Lung (tissue), 12 donors: ENCODE measurements around the gene TMEM151B. TPM values are rescaled to one million over a fixed set of nuclear protein-coding genes. Genes with fewer than 3 reads are reported as not detected.

ENCODE experiments used
- ATAC-seq: fragments of 200-7000 bp; cut with Tn5 transposase; one replicate; pipeline ENCODE4 v1.9.1; 2020; ENCODE audit warnings: moderate number of reproducible peaks; ENCODE audit not compliant: insufficient read depth, low FRiP score
- DNase-seq, 3 donors: peaks; one replicate each; pipeline ENCODE4 v3.0.0-alpha.2; 2013 to 2017
- H3K27ac ChIP-seq, 2 donors: one replicate each; pipeline ENCODE4 v1.5.1; 2013; ENCODE audit warnings: mild to moderate bottlenecking in 2 of 2, moderate library complexity in 2 of 2, control low read depth in 1 of 2, inconsistent platforms in 1 of 2, low read depth in 1 of 2, low read length in 1 of 2
- H3K27me3 ChIP-seq, 3 donors: one replicate each; pipeline ENCODE4 v1.5.1; 2013; ENCODE audit warnings: low read length in 2 of 3; ENCODE audit not compliant: control insufficient read depth in 3 of 3, insufficient read depth in 3 of 3
- H3K36me3 ChIP-seq, 4 donors: one replicate each; pipeline ENCODE4 v1.5.1; 2013; ENCODE audit warnings: low read length in 4 of 4, mild to moderate bottlenecking in 1 of 4, moderate library complexity in 1 of 4; ENCODE audit not compliant: control insufficient read depth in 4 of 4, insufficient read depth in 4 of 4
- H3K4me1 ChIP-seq, 5 donors: one replicate each; pipeline ENCODE4 v1.5.1; 2013; ENCODE audit warnings: low read length in 5 of 5, mild to moderate bottlenecking in 2 of 5, moderate library complexity in 1 of 5; ENCODE audit not compliant: control insufficient read depth in 5 of 5, insufficient read depth in 5 of 5
- H3K4me3 ChIP-seq: one replicate; pipeline ENCODE4 v1.5.1; 2013; ENCODE audit warnings: mild to moderate bottlenecking, control low read depth, moderate library complexity
- H3K9ac ChIP-seq, 2 donors: one replicate each; pipeline ENCODE4 v1.5.1; 2013; ENCODE audit warnings: low read length in 2 of 2, control low read depth in 1 of 2; ENCODE audit not compliant: insufficient read depth in 1 of 2
- H3K9me3 ChIP-seq, 4 donors: one replicate each; pipeline ENCODE4 v1.5.1; 2013; ENCODE audit warnings: low read length in 3 of 4, mild to moderate bottlenecking in 1 of 4, moderate library complexity in 1 of 4; ENCODE audit not compliant: control insufficient read depth in 4 of 4, insufficient read depth in 3 of 4
- WGBS, 2 donors: extraction: QIAGEN DNeasy Blood & Tissue Kit; methylation state at CpG; one replicate each; pipeline ENCODE4 v1.1.7; 2013; 5-methylcytosine and 5-hydroxymethylcytosine counted together
- polyA plus RNA-seq, 2 donors: library from polyadenylated mRNA; stranded (reverse); fragments of 200-250 nt; gene quantifications; one replicate each; pipeline ENCODE4 v1.2.1, GENCODE V29; 2013
- total RNA-seq, 2 donors: library from RNA; depleted of rRNA in 1 of 2; stranded (reverse); fragments of >200 nt in 1 of 2; gene quantifications; one replicate each; pipeline ENCODE4 v1.2.1, GENCODE V29; 2014 to 2021
- TF ChIP-seq, protein P1 (sequence below): IDR thresholded peaks from 2 replicates; pipeline ENCODE4 v1.5.1; 2012; ENCODE audit warnings: mild to moderate bottlenecking; ENCODE audit errors: control extremely low read depth, extremely low read depth
- donor health status: control.
- donor health status: control.
- donor health status: Bipolar disorder and iron deficiency.
- donor health status: healthy.
- donor health status: DM: yes; HTN: yes; CAD: no.

The TMEM151B gene
- total and polyA plus RNA-seq, 4 donors: 0.02 to 0.21 (median 0.08) TPM

DNA sequence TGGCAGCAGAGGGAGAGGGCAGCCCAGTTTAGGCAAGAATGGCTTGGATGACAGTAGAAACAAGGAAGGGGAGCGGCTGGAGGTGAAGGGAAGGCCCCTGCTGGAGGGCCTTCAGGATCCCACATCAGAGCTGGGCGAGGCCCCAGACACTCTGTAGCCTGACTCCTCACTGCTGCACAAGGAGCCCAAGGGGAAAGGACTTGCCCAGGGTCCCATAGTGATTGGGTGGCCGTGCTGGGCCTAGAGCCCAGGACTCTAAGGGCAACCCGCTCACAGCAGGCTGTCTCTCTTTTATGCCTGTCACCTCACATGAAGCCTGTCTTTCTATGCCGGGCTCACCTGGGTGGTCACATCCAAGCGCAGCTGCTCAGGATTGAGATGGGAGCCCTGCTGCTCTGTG is 33.6 kb downstream of the TMEM151B start:
- Histone ChIP-seq H3K36me3 (peaks cover 0 to 74% (median 46%) of the 10 kb centered on the region in 4 donors), H3K4me3 (no peak overlapping the region), H3K9ac (no peak overlapping the region), H3K9me3 (peaks cover 0 to 2% (median 0%) of the 10 kb centered on the region in 4 donors), H3K27me3 (no peaks in the 10 kb centered on the region), H3K4me1 (no peaks in the 10 kb centered on the region), H3K27ac (no peak overlapping the region)
- WGBS, 2 donors: 92 to 94% methylated on average over 6 of the region's 6 CpGs
- ATAC-seq: no peak
- TF ChIP-seq, protein P1, sequence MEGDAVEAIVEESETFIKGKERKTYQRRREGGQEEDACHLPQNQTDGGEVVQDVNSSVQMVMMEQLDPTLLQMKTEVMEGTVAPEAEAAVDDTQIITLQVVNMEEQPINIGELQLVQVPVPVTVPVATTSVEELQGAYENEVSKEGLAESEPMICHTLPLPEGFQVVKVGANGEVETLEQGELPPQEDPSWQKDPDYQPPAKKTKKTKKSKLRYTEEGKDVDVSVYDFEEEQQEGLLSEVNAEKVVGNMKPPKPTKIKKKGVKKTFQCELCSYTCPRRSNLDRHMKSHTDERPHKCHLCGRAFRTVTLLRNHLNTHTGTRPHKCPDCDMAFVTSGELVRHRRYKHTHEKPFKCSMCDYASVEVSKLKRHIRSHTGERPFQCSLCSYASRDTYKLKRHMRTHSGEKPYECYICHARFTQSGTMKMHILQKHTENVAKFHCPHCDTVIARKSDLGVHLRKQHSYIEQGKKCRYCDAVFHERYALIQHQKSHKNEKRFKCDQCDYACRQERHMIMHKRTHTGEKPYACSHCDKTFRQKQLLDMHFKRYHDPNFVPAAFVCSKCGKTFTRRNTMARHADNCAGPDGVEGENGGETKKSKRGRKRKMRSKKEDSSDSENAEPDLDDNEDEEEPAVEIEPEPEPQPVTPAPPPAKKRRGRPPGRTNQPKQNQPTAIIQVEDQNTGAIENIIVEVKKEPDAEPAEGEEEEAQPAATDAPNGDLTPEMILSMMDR: no peak
- no peak for DNase-seq

DNA sequence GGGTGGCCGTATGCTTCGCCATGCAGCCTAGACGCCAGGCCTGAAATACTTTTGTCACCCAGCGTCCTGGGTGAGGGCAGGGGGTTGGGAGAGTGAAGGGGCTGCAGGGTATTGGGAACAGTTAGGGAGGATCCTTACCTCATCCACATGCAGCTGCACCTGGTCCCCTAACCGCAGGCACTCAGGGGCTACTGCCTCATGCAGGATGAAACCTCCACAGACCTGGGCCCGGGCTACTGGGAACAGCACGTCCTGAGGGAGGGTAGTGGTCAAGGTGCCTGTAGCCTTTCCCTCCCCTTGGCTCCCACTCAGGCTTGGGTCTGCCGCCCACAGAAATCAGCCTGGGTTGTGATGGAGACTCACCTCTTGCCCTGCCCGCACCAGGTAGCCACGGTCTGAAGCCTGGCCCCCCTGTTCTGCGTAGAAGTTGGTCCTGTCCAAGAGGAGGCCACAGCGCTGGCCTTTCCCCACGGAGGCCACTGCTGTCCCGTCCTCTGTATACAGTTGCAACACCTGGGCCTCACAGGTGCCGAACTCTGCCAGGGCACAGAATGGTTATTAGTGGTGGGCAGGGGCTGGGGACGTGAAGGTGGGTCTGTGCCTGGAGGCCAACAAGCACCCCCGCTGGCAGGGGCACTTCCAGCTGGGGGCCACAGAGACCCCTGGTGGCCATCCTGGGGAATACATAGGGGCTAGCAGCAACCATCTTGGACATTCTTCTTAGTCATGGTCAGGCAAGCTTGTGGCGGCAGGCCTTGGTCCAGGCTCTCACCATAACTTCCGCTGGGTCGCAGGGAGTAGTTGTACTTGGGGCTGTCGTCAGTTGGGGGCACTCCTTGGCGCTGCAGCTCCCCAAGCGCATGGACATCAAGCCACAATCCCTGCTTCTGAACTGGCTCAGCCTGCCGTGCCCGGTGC is 34.3 kb downstream of the TMEM151B start:
- DNase-seq: peak in 1 of 3 donors; percentile 15
- whole genome bisulfite sequencing, 2 donors: 84 to 85% methylated on average over 25 of the region's 25 CpGs

DNA sequence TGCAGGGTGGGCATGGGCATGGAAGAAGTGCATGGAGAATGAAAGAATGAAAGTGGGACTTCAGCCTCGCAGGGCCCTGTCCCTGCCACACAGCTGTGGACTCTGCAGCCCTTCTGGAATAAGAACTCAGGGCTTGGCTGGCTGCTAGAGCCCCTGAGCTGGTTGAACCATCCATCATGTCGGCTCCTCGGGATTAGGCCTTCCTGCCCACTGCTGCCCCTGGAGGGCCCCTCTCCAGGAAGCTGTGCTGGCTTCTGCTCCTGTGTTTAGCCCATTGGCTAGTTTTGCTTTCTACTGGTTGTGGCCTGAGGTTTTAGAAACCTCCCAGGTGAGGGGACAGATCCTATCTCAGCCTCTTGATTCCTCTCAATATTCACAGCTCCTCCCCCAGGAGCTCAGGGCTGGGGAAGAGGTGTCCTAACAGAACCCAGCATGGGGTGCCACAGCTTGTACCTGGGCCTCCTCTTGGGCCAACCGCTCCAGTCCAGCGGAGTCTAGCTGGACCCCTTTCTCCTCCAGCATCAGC is 35.0 kb downstream of the TMEM151B start:
- Histone ChIP-seq H3K27me3 (no peaks in the 10 kb centered on the region), H3K36me3 (peaks cover 0 to 84% (median 53%) of the 10 kb centered on the region in 4 donors), H3K27ac (no peak overlapping the region), H3K9me3 (peaks cover 0 to 2% (median 0%) of the 10 kb centered on the region in 4 donors), H3K4me3 (no peak overlapping the region), H3K4me1 (no peaks in the 10 kb centered on the region), H3K9ac (no peak overlapping the region)
- TF ChIP-seq, protein P1: no peak
- DNase-seq: no peak
- ATAC-seq: no peak
- 86 to 87% methylated on average over 5 of the region's 5 CpGs for WGBS, 2 donors

More for the DNA sequence above, 34.3 kb downstream of the TMEM151B start:
- no peaks in the 10 kb centered on the region for H3K27me3 ChIP-seq
- H3K9ac ChIP-seq: no peak overlapping the region
- H3K36me3 ChIP-seq: peaks cover 0 to 81% (median 50%) of the 10 kb centered on the region in 4 donors
- no peak overlapping the region for H3K27ac ChIP-seq
- TF ChIP-seq, protein P1: peak; percentile 30
- no peak overlapping the region for H3K4me3 ChIP-seq
- H3K4me1 ChIP-seq: no peaks in the 10 kb centered on the region
- peaks cover 0 to 2% (median 0%) of the 10 kb centered on the region in 4 donors for H3K9me3 ChIP-seq
- peak; percentile 48 for ATAC-seq
